H9 (cell line): ENCODE measurements around the gene ANKRD49. TPM values are rescaled to one million over a fixed set of nuclear protein-coding genes. Genes with fewer than 3 reads are reported as not detected.

ENCODE experiments used
- DNase-seq: peaks from one replicate; pipeline ENCODE4 v3.0.0-alpha.2; 2017
- H2AFZ ChIP-seq: one replicate; pipeline ENCODE4 v1.6.1; 2013; ENCODE audit warnings: mild to moderate bottlenecking, low read length, control low read depth, moderate library complexity
- H2AK5ac ChIP-seq: 2 replicates; pipeline ENCODE4 v1.6.1; 2013; ENCODE audit warnings: low read length, control low read depth, mixed read lengths; ENCODE audit not compliant: insufficient read length
- H2BK120ac ChIP-seq: one replicate; pipeline ENCODE4 v1.6.1; 2013; ENCODE audit warnings: low read depth, mild to moderate bottlenecking, low read length, control low read depth, inconsistent platforms; ENCODE audit not compliant: poor library complexity, severe bottlenecking
- H2BK12ac ChIP-seq: 2 replicates; pipeline ENCODE4 v1.6.1; 2013; ENCODE audit warnings: low read length, control low read depth, mixed read lengths, low read depth; ENCODE audit not compliant: insufficient read length
- H2BK15ac ChIP-seq: 2 replicates; pipeline ENCODE4 v1.6.1; 2013; ENCODE audit warnings: low read depth, low read length, control low read depth
- H2BK20ac ChIP-seq: one replicate; pipeline ENCODE4 v1.6.1; 2013; ENCODE audit warnings: low read depth, mild to moderate bottlenecking, low read length, control low read depth, inconsistent platforms; ENCODE audit not compliant: poor library complexity, severe bottlenecking
- H2BK5ac ChIP-seq: 2 replicates; pipeline ENCODE4 v1.6.1; 2013; ENCODE audit warnings: low read length, control low read depth, mixed read lengths; ENCODE audit not compliant: insufficient read length
- H3K14ac ChIP-seq: 2 replicates; pipeline ENCODE4 v1.6.1; 2013; ENCODE audit warnings: low read length, control low read depth; ENCODE audit not compliant: insufficient read depth
- H3K18ac ChIP-seq: 2 replicates; pipeline ENCODE4 v1.6.1; 2013; ENCODE audit warnings: low read depth, mild to moderate bottlenecking, mixed read lengths, low read length, control low read depth; ENCODE audit not compliant: insufficient read length
- H3K23ac ChIP-seq: 2 replicates; pipeline ENCODE4 v1.6.1; 2013; ENCODE audit warnings: low read length, control low read depth, mixed read lengths, low read depth; ENCODE audit not compliant: insufficient read length
- H3K23me2 ChIP-seq: 2 replicates; pipeline ENCODE4 v1.6.1; 2013; ENCODE audit warnings: low read depth, mild to moderate bottlenecking, mixed read lengths, low read length, control low read depth; ENCODE audit not compliant: insufficient read length, poor library complexity, severe bottlenecking
- H3K27ac ChIP-seq: 2 replicates; pipeline ENCODE4 v1.5.1; 2013; ENCODE audit warnings: low read length, control low read depth, mixed read lengths, low read depth; ENCODE audit not compliant: insufficient read length
- H3K27me3 ChIP-seq: 2 replicates; pipeline ENCODE4 v1.6.1; 2013; ENCODE audit warnings: low read length, control low read depth, inconsistent platforms; ENCODE audit not compliant: insufficient read depth
- H3K4ac ChIP-seq: 2 replicates; pipeline ENCODE4 v1.6.1; 2013; ENCODE audit warnings: low read depth, mild to moderate bottlenecking, control low read depth, inconsistent platforms, low read length, moderate library complexity
- H3K4me1 ChIP-seq: 2 replicates; pipeline ENCODE4 v1.6.1; 2013; ENCODE audit warnings: low read length, control low read depth, inconsistent platforms; ENCODE audit not compliant: insufficient read depth
- H3K4me2 ChIP-seq: 2 replicates; pipeline ENCODE4 v1.6.1; 2013; ENCODE audit warnings: low read length, control low read depth, mixed read lengths; ENCODE audit not compliant: insufficient read length, insufficient read depth
- H3K56ac ChIP-seq: 2 replicates; pipeline ENCODE4 v1.6.1; 2013; ENCODE audit warnings: low read depth, mild to moderate bottlenecking, mixed read lengths, low read length, control low read depth; ENCODE audit not compliant: insufficient read length
- H3K79me1 ChIP-seq: 2 replicates; pipeline ENCODE4 v1.6.1; 2013; ENCODE audit warnings: low read depth, mild to moderate bottlenecking, moderate library complexity, low read length, control low read depth, inconsistent platforms; ENCODE audit not compliant: insufficient read depth, poor library complexity, severe bottlenecking
- H3K79me2 ChIP-seq: 2 replicates; pipeline ENCODE4 v1.6.1; 2013; ENCODE audit warnings: low read length, control low read depth, inconsistent platforms; ENCODE audit not compliant: insufficient read depth
- H3K9ac ChIP-seq: 2 replicates; pipeline ENCODE4 v1.6.1; 2013; ENCODE audit warnings: low read length, control low read depth, mixed read lengths; ENCODE audit not compliant: insufficient read length; ENCODE audit errors: extremely low read depth
- H3K9me3 ChIP-seq: one replicate; pipeline ENCODE4 v1.6.1; 2013; ENCODE audit warnings: low read depth, low read length, inconsistent platforms; ENCODE audit not compliant: control insufficient read depth
- H3T11ph ChIP-seq: one replicate; pipeline ENCODE4 v1.6.1; 2013; ENCODE audit warnings: mild to moderate bottlenecking, low read length, control low read depth, inconsistent platforms
- H4K20me1 ChIP-seq: one replicate; pipeline ENCODE4 v1.6.1; 2013; ENCODE audit not compliant: control insufficient read depth, insufficient read length, insufficient read depth
- H4K5ac ChIP-seq: 2 replicates; pipeline ENCODE4 v1.6.1; 2013; ENCODE audit warnings: low read depth, mild to moderate bottlenecking, mixed read lengths, low read length, control low read depth; ENCODE audit not compliant: insufficient read length
- H4K8ac ChIP-seq: replicated peaks from 2 replicates; pipeline ENCODE4 v1.6.1; 2013; ENCODE audit warnings: low read length, control low read depth, mixed read lengths, low read depth; ENCODE audit not compliant: insufficient read length
- H4K91ac ChIP-seq: 2 replicates; pipeline ENCODE4 v1.6.1; 2013; ENCODE audit warnings: low read depth, mild to moderate bottlenecking, moderate library complexity, mixed read lengths, low read length, control low read depth; ENCODE audit not compliant: insufficient read length
- H3K27ac Mint-ChIP-seq, 3 experiments: 2 replicates in 2 of 3; 3 replicates in 1 of 3; pipeline ENCODE4 v1.8.0; 2020 to 2021; ENCODE audit warnings: mixed read lengths in 3 of 3, mild to moderate bottlenecking in 1 of 3, moderate library complexity in 1 of 3
- H3K27me3 Mint-ChIP-seq: 2 replicates; pipeline ENCODE4 v1.8.0; 2021; ENCODE audit warnings: low read depth, mild to moderate bottlenecking, moderate library complexity, mixed read lengths
- H3K36me3 Mint-ChIP-seq, 3 experiments: 2 replicates in 2 of 3; 3 replicates in 1 of 3; pipeline ENCODE4 v1.8.0; 2020 to 2021; ENCODE audit warnings: low read depth in 3 of 3, mixed read lengths in 3 of 3; ENCODE audit not compliant: insufficient read depth in 1 of 3
- H3K4me1 Mint-ChIP-seq, 2 experiments: 2 replicates each; pipeline ENCODE4 v1.8.0; 2020; ENCODE audit warnings: mixed read lengths in 2 of 2
- H3K4me3 Mint-ChIP-seq, 2 experiments: 2 replicates in 1 of 2; 3 replicates in 1 of 2; pipeline ENCODE4 v1.8.0; 2020 to 2021; ENCODE audit warnings: mild to moderate bottlenecking in 2 of 2, mixed read lengths in 2 of 2, moderate library complexity in 1 of 2
- H3K9me3 Mint-ChIP-seq, 2 experiments: 2 replicates in 1 of 2; 3 replicates in 1 of 2; pipeline ENCODE4 v1.8.0; 2020; ENCODE audit warnings: mild to moderate bottlenecking in 2 of 2, mixed read lengths in 2 of 2, moderate library complexity in 1 of 2
- WGBS: extraction: QIAGEN DNeasy Blood & Tissue Kit; methylation state at CpG from one replicate; pipeline ENCODE4 v1.1.7; 2013; ENCODE audit warnings: missing lambda C conversion rate, low lambda C conversion rate, mixed read lengths; ENCODE audit not compliant: insufficient read length; ENCODE audit errors: extremely low coverage; 5-methylcytosine and 5-hydroxymethylcytosine counted together
- total RNA-seq: library from RNA; stranded (reverse); gene quantifications from 2 replicates; pipeline ENCODE4 v1.2.1, GENCODE V29; 2021
- TF ChIP-seq, protein P1 (sequence below): fragments of 200-600 bp; sonication (generic); conservative IDR thresholded peaks from 3 replicates; pipeline ENCODE4 v1.8.0; 2021; ENCODE audit warnings: antibody characterized with exemption, mild to moderate bottlenecking

Gene ANKRD49
- total RNA-seq, 1 experiment from 2014 or later, result 13.8 TPM

DNA sequence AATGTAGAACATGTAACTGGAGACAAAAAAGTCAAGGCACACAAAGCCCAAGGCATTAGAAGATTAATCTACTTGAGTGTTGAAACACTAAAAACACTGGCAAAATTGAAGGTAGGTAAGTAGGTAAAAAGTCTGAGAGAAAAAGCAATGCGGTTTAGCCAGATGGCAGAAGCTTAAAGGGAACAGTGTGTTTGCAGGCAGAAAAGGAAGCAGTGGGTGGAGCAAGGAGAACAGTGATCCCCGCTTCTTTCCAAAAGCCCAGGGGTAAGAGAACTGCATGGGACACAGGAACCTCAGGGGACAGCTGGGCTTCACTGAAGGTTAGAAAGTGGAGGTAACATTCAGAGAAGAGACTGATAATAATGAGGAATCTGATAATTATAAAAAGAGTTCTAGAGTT is 16.2 kb upstream of the ANKRD49 start:
- Histone ChIP-seq H3K9ac (no peak overlapping the region), H4K8ac (no peak overlapping the region), H3K4ac (no peak overlapping the region), H3K56ac (no peak overlapping the region), H4K20me1 (no peaks in the 10 kb centered on the region), H2BK20ac (no peak overlapping the region), H2BK120ac (no peak overlapping the region), H4K5ac (no peak overlapping the region), H3T11ph (no peak overlapping the region), H3K14ac (no peak overlapping the region), H2BK5ac (no peak overlapping the region), H3K79me1 (no peaks in the 10 kb centered on the region), H2BK12ac (no peak overlapping the region), H3K27ac (no peak overlapping the region), H3K23me2 (no peaks in the 10 kb centered on the region), H3K27me3 (no peaks in the 10 kb centered on the region), H2AK5ac (no peak overlapping the region), H3K4me1 (peaks cover 11% of the 10 kb centered on the region; the same call in 1 of the 2 replicates), H3K23ac (no peak overlapping the region), H4K91ac (no peak overlapping the region), H2AFZ (no peak overlapping the region), H3K18ac (no peak overlapping the region), H3K79me2 (no peaks in the 10 kb centered on the region; the same call in 1 of the 2 replicates), H3K4me2 (no peak overlapping the region), H2BK15ac (no peak overlapping the region), H3K9me3 (no peaks in the 10 kb centered on the region)
- H3K36me3 Mint-ChIP-seq, result peaks cover 5 to 53% (median 25%) of the 10 kb centered on the region in 3 experiments
- peak overlapping the region in 1 of 3 experiments; percentile 78; a peak in 2 of 7 replicates for H3K27ac Mint-ChIP-seq
- H3K4me1 Mint-ChIP-seq, result peaks cover 19 to 20% of the 10 kb centered on the region in 2 experiments
- no peaks in the 10 kb centered on the region for H3K9me3 Mint-ChIP-seq
- H3K27me3 Mint-ChIP-seq, result no peaks in the 10 kb centered on the region
- H3K4me3 Mint-ChIP-seq, result no peak overlapping the region
- TF ChIP-seq, protein P1, sequence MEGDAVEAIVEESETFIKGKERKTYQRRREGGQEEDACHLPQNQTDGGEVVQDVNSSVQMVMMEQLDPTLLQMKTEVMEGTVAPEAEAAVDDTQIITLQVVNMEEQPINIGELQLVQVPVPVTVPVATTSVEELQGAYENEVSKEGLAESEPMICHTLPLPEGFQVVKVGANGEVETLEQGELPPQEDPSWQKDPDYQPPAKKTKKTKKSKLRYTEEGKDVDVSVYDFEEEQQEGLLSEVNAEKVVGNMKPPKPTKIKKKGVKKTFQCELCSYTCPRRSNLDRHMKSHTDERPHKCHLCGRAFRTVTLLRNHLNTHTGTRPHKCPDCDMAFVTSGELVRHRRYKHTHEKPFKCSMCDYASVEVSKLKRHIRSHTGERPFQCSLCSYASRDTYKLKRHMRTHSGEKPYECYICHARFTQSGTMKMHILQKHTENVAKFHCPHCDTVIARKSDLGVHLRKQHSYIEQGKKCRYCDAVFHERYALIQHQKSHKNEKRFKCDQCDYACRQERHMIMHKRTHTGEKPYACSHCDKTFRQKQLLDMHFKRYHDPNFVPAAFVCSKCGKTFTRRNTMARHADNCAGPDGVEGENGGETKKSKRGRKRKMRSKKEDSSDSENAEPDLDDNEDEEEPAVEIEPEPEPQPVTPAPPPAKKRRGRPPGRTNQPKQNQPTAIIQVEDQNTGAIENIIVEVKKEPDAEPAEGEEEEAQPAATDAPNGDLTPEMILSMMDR, result no peak
- no CpG with 5 or more reads among the region's 2 CpGs for WGBS
- no peak for DNase-seq
